ENCODE data around the gene KCNMA1. TPM values are rescaled to one million over a fixed set of nuclear protein-coding genes. Genes with fewer than 3 reads are reported as not detected.

KCNMA1 gene
- total RNA-seq, 1 experiment from 2014 or later = not detected

- no peak for DNase-seq (ENCODE audit: low read depth, low spot score)
- in situ Hi-C loops (cut with HindIII; ENCODE audit: low pct_unique_long_range_greater_than_20kb, low sequenced_read_pairs) = no loop called here
These were observed 320.4 kb downstream of the KCNMA1 start for GRCh38 chr10:77317221-77317620.

DNA sequence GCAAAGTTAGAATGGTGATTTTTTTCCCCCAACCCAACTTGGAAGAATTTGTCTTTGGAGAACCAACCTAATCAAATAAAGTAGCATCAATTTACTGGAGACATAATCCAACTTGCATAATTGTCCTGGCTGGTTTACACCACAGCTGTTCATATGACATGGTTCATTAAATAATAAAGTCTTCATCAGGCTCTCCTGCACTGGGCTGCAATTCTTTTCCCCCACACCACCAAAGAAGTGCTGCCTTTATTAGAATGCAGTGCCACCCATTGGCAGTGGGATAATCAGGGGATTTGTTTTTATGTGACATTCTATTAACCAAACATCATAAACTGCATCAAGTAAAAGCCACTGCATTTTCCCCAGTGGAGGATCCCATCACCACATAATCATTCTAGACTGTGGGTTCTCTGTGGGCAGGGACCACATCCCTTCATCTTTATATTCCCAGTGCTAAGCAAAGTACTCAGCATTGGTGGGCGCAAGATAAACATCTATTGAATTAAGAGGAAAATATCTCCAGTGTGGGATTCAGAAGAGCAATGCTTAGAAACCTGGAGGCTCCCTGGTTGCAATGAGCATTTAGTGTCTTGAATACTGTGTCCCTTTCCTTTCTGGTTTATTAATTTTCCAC is 322.0 kb downstream of the KCNMA1 start:
- in situ Hi-C loops (cut with HindIII; ENCODE audit: low pct_unique_long_range_greater_than_20kb, low sequenced_read_pairs) = no loop called here
- DNase-seq (ENCODE audit: low read depth, low spot score) = no peak

- in situ Hi-C loops (cut with HindIII; ENCODE audit: low pct_unique_long_range_greater_than_20kb, low sequenced_read_pairs) = no loop called here
These were observed 324.4 kb downstream of the KCNMA1 start for GRCh38 chr10:77313066-77313750.

GRCh38 chr10:77311186-77311585 is 326.4 kb downstream of the KCNMA1 start:
- in situ Hi-C loops (cut with HindIII; ENCODE audit: low pct_unique_long_range_greater_than_20kb, low sequenced_read_pairs) = no loop called here
- DNase-seq (ENCODE audit: low read depth, low spot score) = no peak

More at GRCh38 chr10:77313066-77313750, 324.4 kb downstream of the KCNMA1 start:
- DNase-seq (ENCODE audit: low read depth, low spot score) = no peak

GRCh38 chr10:77310288-77310840 is 327.2 kb downstream of the KCNMA1 start:
- in situ Hi-C loops (cut with HindIII; ENCODE audit: low pct_unique_long_range_greater_than_20kb, low sequenced_read_pairs) = no loop called here
- no peak for DNase-seq (ENCODE audit: low read depth, low spot score)

GRCh38 chr10:77309509-77309908 is 328.1 kb downstream of the KCNMA1 start:
- in situ Hi-C loops (cut with HindIII; ENCODE audit: low pct_unique_long_range_greater_than_20kb, low sequenced_read_pairs) = no loop called here

DNA sequence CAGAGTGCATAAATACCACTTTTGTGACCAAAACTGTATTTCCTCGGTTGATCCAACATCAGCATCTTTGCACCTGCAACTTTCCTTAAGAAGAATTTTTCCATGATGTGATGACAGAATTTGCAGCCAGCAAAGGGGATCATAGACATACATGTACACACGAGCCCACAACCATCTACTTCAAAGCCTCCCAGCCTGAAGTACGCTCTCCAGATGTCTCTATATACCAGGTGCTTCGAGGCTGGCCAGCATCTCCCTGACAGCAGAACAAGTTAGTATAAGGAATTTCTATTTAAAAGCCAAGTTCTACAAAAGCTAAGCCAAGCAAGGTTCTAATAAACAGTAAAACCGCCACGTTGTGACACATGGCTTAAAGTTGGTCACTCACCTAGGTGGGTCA is 328.5 kb downstream of the KCNMA1 start:
- no peak for DNase-seq (ENCODE audit: low read depth, low spot score)
- in situ Hi-C loops (cut with HindIII; ENCODE audit: low pct_unique_long_range_greater_than_20kb, low sequenced_read_pairs) = no loop called here

More at GRCh38 chr10:77309509-77309908, 328.1 kb downstream of the KCNMA1 start:
- no peak for DNase-seq (ENCODE audit: low read depth, low spot score)

- DNase-seq (ENCODE audit: low read depth, low spot score) = no peak
- in situ Hi-C loops (cut with HindIII; ENCODE audit: low pct_unique_long_range_greater_than_20kb, low sequenced_read_pairs) = no loop called here
These were observed 329.4 kb downstream of the KCNMA1 start for GRCh38 chr10:77308084-77308732.

GRCh38 chr10:77306666-77307065 is 330.9 kb downstream of the KCNMA1 start:
- DNase-seq (ENCODE audit: low read depth, low spot score) = no peak
- in situ Hi-C loops (cut with HindIII; ENCODE audit: low pct_unique_long_range_greater_than_20kb, low sequenced_read_pairs) = no loop called here

- in situ Hi-C loops (cut with HindIII; ENCODE audit: low pct_unique_long_range_greater_than_20kb, low sequenced_read_pairs) = no loop called here
- DNase-seq (ENCODE audit: low read depth, low spot score) = no peak
These were observed 331.7 kb downstream of the KCNMA1 start for GRCh38 chr10:77305650-77306632.

DNA sequence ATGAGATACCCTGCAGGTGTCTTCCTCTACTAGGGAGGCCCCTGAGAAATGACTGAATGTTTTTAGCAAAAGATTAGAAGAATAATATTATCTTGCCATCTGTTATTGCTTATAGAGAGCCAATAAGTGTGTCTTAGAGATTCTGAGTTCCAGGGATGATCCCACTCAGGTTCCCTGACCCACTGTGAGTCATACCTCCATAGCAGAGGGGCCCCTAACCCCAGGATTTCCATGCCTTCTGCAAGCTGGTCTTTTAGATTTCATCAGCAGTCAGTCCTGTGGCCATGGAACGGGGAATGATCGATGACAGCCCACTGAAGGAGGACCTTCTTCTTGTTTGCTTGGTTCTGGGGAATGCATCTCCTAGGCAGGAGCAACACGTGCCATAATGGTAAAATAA is 333.4 kb downstream of the KCNMA1 start:
- no peak for DNase-seq (ENCODE audit: low read depth, low spot score)
- in situ Hi-C loops (cut with HindIII; ENCODE audit: low pct_unique_long_range_greater_than_20kb, low sequenced_read_pairs) = no loop called here

DNA sequence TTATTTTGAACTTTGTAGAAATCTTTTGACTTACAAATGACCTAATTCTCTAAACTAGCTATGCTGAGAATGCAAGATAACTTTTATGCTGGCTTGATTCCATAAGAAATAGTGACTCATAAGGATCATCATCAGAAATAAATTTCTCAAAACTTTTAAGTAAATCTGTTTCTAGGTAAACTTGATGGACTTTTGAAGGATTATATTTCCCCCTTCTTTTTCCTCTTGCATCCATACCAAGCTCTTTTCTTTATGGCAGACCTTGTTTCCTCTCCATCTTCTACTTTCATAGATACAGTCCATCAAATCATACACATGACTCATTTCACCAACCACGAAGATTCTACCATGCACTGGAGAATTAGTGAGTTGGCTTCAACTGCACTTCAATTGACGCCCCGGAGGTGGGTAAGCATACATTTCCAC is 336.3 kb downstream of the KCNMA1 start:
- no peak for DNase-seq (ENCODE audit: low read depth, low spot score)
- in situ Hi-C loops (cut with HindIII; ENCODE audit: low pct_unique_long_range_greater_than_20kb, low sequenced_read_pairs) = no loop called here

DNA sequence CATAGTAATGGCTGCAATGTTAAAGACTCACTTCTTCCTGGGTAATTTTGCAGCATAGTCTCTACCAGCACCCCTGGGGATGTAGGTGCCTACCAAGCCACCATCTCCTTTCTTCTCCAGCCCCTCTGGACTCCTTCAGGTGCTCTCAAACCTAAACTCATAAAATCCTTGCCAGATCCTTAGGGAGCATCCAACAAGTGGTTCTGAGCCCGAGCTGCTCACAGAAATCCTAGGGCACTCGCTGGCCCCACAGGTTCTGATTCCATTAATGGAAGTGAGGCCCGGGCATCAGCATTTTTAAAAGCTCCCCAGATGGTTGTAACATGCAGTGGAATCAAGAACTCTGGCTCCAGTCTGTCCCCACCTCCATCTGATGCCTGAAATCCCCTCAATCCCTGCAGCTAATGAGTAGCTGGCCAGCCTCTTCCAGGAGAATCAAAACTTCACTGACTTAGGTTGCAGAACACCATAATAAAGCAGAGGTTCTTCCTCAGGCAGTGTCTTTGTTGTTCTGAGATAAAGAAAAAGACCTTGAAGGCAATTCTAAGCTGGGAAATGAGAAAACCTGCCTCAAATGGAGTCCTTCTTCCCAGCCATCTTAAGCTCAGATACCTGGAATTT is 336.8 kb downstream of the KCNMA1 start:
- no peak for DNase-seq (ENCODE audit: low read depth, low spot score)
- in situ Hi-C loops (cut with HindIII; ENCODE audit: low pct_unique_long_range_greater_than_20kb, low sequenced_read_pairs) = no loop called here

- no peak for DNase-seq (ENCODE audit: low read depth, low spot score)
- in situ Hi-C loops (cut with HindIII; ENCODE audit: low pct_unique_long_range_greater_than_20kb, low sequenced_read_pairs) = no loop called here
These were observed 338.3 kb downstream of the KCNMA1 start for GRCh38 chr10:77299320-77299719.

- in situ Hi-C loops (cut with HindIII; ENCODE audit: low pct_unique_long_range_greater_than_20kb, low sequenced_read_pairs) = no loop called here
- no peak for DNase-seq (ENCODE audit: low read depth, low spot score)
These were observed 340.2 kb downstream of the KCNMA1 start for GRCh38 chr10:77297393-77297739.

GRCh38 chr10:77296534-77297392 is 340.8 kb downstream of the KCNMA1 start:
- in situ Hi-C loops (cut with HindIII; ENCODE audit: low pct_unique_long_range_greater_than_20kb, low sequenced_read_pairs) = no loop called here
- DNase-seq (ENCODE audit: low read depth, low spot score) = no peak
